Keratinocyte (primary cell): ENCODE data around the gene HOXA11. TPM values are rescaled to one million over a fixed set of nuclear protein-coding genes. Genes with fewer than 3 reads are reported as not detected.

Experiments used
- DNase-seq: peaks from one replicate; pipeline ENCODE4 v3.0.0-alpha.2; 2011; ENCODE audit warnings: low read depth, missing footprints, low spot score
- FAIRE-seq: peaks from 2 replicates; lab custom pipeline; 2011; peaks lifted over from hg19 to GRCh38; lab: Jason Lieb, UNC
- H2AFZ ChIP-seq: 2 replicates; pipeline ENCODE4 v1.6.0; 2012; ENCODE audit warnings: low read length, control low read depth, inconsistent platforms; ENCODE audit not compliant: control insufficient read depth
- H3K27ac ChIP-seq: 2 replicates; pipeline ENCODE4 v1.5.1; 2011; ENCODE audit warnings: low read length; ENCODE audit not compliant: control insufficient read depth, insufficient read depth
- H3K27me3 ChIP-seq: 3 replicates; pipeline ENCODE4 v1.6.0; 2011; ENCODE audit warnings: low read length; ENCODE audit not compliant: control insufficient read depth, insufficient read depth; ENCODE audit errors: extremely low read depth
- H3K36me3 ChIP-seq, 2 experiments: 2 replicates in 1 of 2; 3 replicates in 1 of 2; pipeline ENCODE4 v1.5.1; 2011; ENCODE audit warnings: low read length in 2 of 2, mild to moderate bottlenecking in 1 of 2; ENCODE audit not compliant: control insufficient read depth in 2 of 2, insufficient read depth in 2 of 2; ENCODE audit errors: extremely low read depth in 1 of 2
- H3K4me1 ChIP-seq: 3 replicates; pipeline ENCODE4 v1.5.1; 2011; ENCODE audit warnings: low read length; ENCODE audit not compliant: control insufficient read depth, insufficient read depth; ENCODE audit errors: extremely low read depth
- H3K4me2 ChIP-seq: 3 replicates; pipeline ENCODE4 v1.6.0; 2011; ENCODE audit warnings: low read depth, low read length; ENCODE audit not compliant: control insufficient read depth, insufficient read depth; ENCODE audit errors: extremely low read depth
- H3K4me3 ChIP-seq, 3 experiments: fragments of 200-600 bp in 1 of 3; sonication (generic) in 1 of 3; 2 replicates in 2 of 3; 3 replicates in 1 of 3; pipeline ENCODE4 v1.5.1; 2011 to 2016; ENCODE audit warnings: low read length in 3 of 3, mild to moderate bottlenecking in 3 of 3, control low read depth in 2 of 3, inconsistent platforms in 1 of 3, low read depth in 1 of 3, mixed read lengths in 1 of 3, mixed run types in 1 of 3, moderate library complexity in 1 of 3; ENCODE audit not compliant: control insufficient read depth in 2 of 3, insufficient read depth in 2 of 3; ENCODE audit errors: extremely low read depth in 1 of 3
- H3K79me2 ChIP-seq: 2 replicates; pipeline ENCODE4 v1.6.0; 2012; ENCODE audit warnings: low read length; ENCODE audit not compliant: control insufficient read depth, insufficient read depth
- H3K9ac ChIP-seq: 3 replicates; pipeline ENCODE4 v1.6.0; 2011; ENCODE audit warnings: low read length; ENCODE audit not compliant: control insufficient read depth, insufficient read depth; ENCODE audit errors: extremely low read depth
- H3K9me1 ChIP-seq: 3 replicates; pipeline ENCODE4 v1.6.0; 2011; ENCODE audit warnings: low read length; ENCODE audit not compliant: control insufficient read depth, insufficient read depth; ENCODE audit errors: extremely low read depth
- H3K9me3 ChIP-seq: 2 replicates; pipeline ENCODE4 v1.5.1; 2012; ENCODE audit warnings: low read depth, low read length; ENCODE audit not compliant: control insufficient read depth
- H4K20me1 ChIP-seq: 3 replicates; pipeline ENCODE4 v1.6.0; 2011; ENCODE audit warnings: low read length; ENCODE audit not compliant: control insufficient read depth, insufficient read depth; ENCODE audit errors: extremely low read depth
- CTCF ChIP-seq, 3 experiments: IDR thresholded peaks in 1 of 3; conservative IDR thresholded peaks in 1 of 3; optimal IDR thresholded peaks in 1 of 3; 2 replicates in 2 of 3; 3 replicates in 1 of 3; pipeline versions ENCODE3 to v1.5.1; 2011; ENCODE audit warnings: low read length in 3 of 3, mild to moderate bottlenecking in 3 of 3, moderate library complexity in 2 of 3, control low read depth in 1 of 3, inconsistent platforms in 1 of 3; ENCODE audit not compliant: insufficient read depth in 2 of 3; ENCODE audit errors: extremely low read depth in 1 of 3
- EZH2 ChIP-seq: IDR thresholded peaks from one replicate; pipeline ENCODE4 v1.6.1; 2012; ENCODE audit warnings: inconsistent platforms, mild to moderate bottlenecking, low read length, moderate library complexity
- dilution Hi-C: fragments of 300-500 bp; cut with MboI; formaldehyde crosslinking; loops from one replicate; pipeline ENCODE4 v1.7.0; 2020; ENCODE audit warnings: low sequenced_read_pairs; ENCODE audit not compliant: extremely low pct_ligation_motif_present
- polyA plus RNA-seq, 5 experiments: library from polyadenylated mRNA; depleted of rRNA in 3 of 5; stranded (reverse) in 3 of 5; stranded (forward) in 1 of 5; unstranded in 1 of 5; fragments of >200 nt; gene quantifications; 1 replicate in 1 of 5; 2 replicates in 3 of 5; 3 replicates in 1 of 5; pipeline versions ENCODE4 v1.2.1 to v1.2.3, GENCODE V29; 2011 to 2012; ENCODE audit warnings: missing spikeins in 2 of 5, low read depth in 1 of 5, low replicate concordance in 1 of 5

The HOXA11 gene
- polyA plus RNA-seq, 1 donor (not counting 4 experiments of a cell fraction or from before 2014, with no cell fraction given): 0.07 TPM

GRCh38 chr7:27210441-27211083 lies 25.5 kb upstream of the HOXA11 start:
- H3K9me1 ChIP-seq: no peaks in the 10 kb centered on the region
- dilution Hi-C loops: loop anchor here (25.0 kb wide), 1 partner anchor 377 kb away; no protein-coding TSS in a partner anchor
- H3K4me1 ChIP-seq: peaks cover 5% of the 10 kb centered on the region
- peak overlapping the region; percentile 58 for H2AFZ ChIP-seq
- TF ChIP-seq EZH2 (no peak), CTCF (optimal IDR thresholded peaks at IDR 0.05 in 1 of 3, IDR thresholded peaks at IDR 0.05 in 1 of 3, conservative IDR thresholded peaks at IDR 0.05 in 1 of 3; ENCODE audit: extremely low read depth in 1 of 3, insufficient read depth in 2 of 3, low read length in 3 of 3) (peak; percentile 77 to 91 (median 89))
- H4K20me1 ChIP-seq: peaks cover 14% of the 10 kb centered on the region
- no peak overlapping the region for H3K27ac ChIP-seq
- peak overlapping the region in 2 of 3 experiments; percentile 11 to 56 for H3K4me3 ChIP-seq
- no peak overlapping the region for H3K9ac ChIP-seq
- DNase-seq: no peak
- H3K36me3 ChIP-seq: no peaks in the 10 kb centered on the region
- H3K27me3 ChIP-seq: peaks cover 88% of the 10 kb centered on the region
- H3K79me2 ChIP-seq: no peaks in the 10 kb centered on the region
- peak; percentile 65 for FAIRE-seq
- H3K9me3 ChIP-seq: no peaks in the 10 kb centered on the region
- H3K4me2 ChIP-seq: peak overlapping the region; percentile 75

- Histone ChIP-seq H3K4me3 (no peak overlapping the region), H3K4me2 (no peak overlapping the region), H3K36me3 (no peaks in the 10 kb centered on the region), H4K20me1 (peaks cover 18% of the 10 kb centered on the region), H3K27ac (no peak overlapping the region), H3K79me2 (no peaks in the 10 kb centered on the region), H3K9me3 (no peaks in the 10 kb centered on the region), H3K9ac (no peak overlapping the region), H3K4me1 (peaks cover 5% of the 10 kb centered on the region), H3K27me3 (peaks cover 93% of the 10 kb centered on the region), H2AFZ (no peak overlapping the region), H3K9me1 (no peaks in the 10 kb centered on the region)
- dilution Hi-C loops: loop anchor here (25.0 kb wide), 1 partner anchor 377 kb away; no protein-coding TSS in a partner anchor
- DNase-seq (no peak), FAIRE-seq (no peak)
- TF ChIP-seq EZH2 (peak; percentile 14), CTCF (optimal IDR thresholded peaks at IDR 0.05 in 1 of 3, IDR thresholded peaks at IDR 0.05 in 1 of 3, conservative IDR thresholded peaks at IDR 0.05 in 1 of 3; ENCODE audit: extremely low read depth in 1 of 3, insufficient read depth in 2 of 3, low read length in 3 of 3) (no peak)
Measured at GRCh38 chr7:27209933-27210440, 25.0 kb upstream of the HOXA11 start.
